Stimulated activated CD8-positive, alpha-beta memory T cell treated with anti-CD3 and anti-CD28 coated beads, Interleukin-2, amount 100 ng/mL, for 48 hours (primary cell): ENCODE data around the gene LYRM2.
"Not testable (repeated sequence)": the region's sequence is repeated elsewhere in the genome, so short reads cannot be mapped to it uniquely, and the experiment has no call there.

ENCODE experiments used
- DNase-seq, 2 donors: peaks; one replicate each; pipeline ENCODE4 v3.0.0-alpha.2; 2020; ENCODE audit warnings: low read depth in 2 of 2

Gene LYRM2

GRCh38 chr6:89649682-89650081, 11.1 kb upstream of the LYRM2 start:
- no peak for DNase-seq

DNA sequence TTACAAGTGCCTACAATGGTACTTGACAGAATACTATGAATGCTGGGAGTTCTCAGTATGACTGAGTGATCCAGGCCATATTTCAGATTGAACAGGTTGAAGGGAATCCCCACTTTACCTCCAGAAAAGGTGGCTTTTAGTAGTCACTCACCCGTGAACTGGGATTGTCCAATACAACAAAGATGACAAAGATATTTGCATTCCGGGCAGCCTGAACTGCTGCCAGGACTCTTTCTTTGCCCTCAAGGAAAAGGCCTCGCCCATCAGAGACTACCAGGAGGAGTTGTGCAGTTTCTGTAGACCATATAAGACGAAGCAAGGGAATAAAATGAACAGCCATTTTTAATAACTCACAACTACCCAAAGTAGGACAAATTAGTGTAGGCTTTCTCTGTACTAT, 6.3 kb upstream of the LYRM2 start:
- DNase-seq, result no peak

DNA sequence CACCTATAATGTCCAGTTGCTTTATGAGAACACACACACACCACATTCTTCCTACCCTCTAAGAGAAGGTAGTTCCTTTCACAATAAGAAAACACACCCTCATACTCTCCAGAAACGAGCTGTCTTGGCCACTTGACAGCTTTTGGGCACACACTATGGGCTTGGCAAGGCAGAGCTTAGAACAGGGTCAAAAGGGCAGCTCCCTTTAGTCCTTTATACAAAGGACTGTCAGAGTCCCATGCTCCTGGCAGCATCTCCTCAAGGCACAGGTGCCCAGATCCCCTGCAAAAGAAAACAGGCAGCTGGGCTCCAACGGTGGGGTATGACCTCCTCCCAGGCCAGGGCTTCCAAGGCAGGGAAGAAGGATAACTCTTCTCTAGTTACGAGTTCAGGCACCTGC, 4.9 kb upstream of the LYRM2 start:
- DNase-seq, result no peak

DNA sequence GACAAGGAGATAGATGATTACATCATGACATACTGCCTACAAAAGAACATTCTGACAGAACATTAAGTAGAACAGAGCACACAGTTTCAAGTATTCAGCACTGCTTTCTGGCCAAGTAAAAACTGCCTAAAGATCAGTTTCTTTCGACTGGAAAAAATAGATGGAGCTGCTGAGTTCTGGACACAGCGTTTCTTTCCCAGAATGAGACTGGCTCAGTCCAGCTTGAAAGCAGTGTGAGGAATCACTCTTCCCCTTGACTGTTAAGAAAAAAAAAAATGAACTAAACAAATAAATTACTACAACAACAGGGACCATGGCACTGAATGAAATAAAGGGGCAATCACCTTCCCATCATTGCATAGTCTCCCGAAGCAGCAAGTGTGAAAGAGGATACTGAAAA, 4.4 kb upstream of the LYRM2 start:
- no peak for DNase-seq

- DNase-seq, result not testable (repeated sequence)
Observed at GRCh38 chr6:89641581-89641980, 3.0 kb upstream of the LYRM2 start.

DNA sequence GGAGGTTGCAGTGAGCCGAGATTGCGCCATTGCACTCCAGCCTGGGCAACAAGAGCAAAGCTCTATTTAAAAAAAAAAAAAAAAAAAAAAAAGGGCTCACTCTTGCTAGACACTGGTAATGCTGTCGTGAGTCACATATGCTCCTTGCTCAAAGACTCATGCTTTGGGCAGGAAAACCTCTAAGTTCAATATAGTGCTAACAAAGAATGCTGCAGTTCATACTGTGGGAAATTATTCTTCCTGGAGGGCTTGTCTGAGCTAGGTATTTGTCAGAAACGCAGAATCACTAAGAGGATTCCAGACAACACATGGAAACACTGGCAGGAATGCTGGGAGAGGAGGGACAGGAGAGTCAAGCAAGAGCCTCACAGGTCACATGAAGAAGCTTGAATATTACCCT, 2.3 kb upstream of the LYRM2 start:
- DNase-seq, result no peak

DNA sequence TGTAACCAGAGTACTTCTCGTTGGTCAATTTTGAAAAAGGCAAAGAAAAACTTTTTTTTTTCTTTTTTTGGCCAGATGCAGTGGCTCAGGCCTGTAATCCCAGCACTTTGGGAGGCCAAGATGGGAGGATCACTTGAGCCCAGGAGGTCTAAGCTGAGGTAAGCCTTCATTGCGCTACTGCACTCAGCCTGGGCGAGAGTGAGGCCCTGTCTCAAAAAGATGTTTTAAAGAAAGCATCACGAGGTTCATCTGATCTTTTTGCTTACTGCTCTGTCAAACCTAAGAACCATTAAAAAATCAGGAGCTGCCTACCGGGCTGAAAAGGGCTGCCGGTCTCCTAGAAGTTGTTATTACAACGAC, 607 bp downstream of the LYRM2 start:
- no peak for DNase-seq

DNA sequence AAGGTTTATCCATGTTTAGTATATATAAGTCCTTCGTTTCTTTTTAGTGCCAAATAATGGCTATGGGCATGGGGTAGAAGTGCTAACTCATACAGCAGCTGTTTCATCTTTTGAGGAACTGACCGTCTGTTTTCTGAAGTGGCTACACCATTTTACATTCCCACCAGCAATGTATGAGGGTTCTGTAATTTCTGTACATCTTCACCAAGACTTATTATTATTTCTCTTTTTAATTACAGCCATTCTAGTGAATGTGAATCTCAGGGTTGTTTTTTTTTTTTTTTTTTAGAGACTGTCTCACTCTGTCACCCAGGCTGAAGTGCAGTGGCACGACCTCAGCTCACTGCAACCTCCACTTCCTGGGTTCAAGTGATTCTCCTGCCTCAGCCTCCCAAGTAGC, 2.1 kb downstream of the LYRM2 start:
- DNase-seq, result not testable (repeated sequence)

- DNase-seq, result no peak
Observed at GRCh38 chr6:89630488-89630887, 8.1 kb downstream of the LYRM2 start.

DNA sequence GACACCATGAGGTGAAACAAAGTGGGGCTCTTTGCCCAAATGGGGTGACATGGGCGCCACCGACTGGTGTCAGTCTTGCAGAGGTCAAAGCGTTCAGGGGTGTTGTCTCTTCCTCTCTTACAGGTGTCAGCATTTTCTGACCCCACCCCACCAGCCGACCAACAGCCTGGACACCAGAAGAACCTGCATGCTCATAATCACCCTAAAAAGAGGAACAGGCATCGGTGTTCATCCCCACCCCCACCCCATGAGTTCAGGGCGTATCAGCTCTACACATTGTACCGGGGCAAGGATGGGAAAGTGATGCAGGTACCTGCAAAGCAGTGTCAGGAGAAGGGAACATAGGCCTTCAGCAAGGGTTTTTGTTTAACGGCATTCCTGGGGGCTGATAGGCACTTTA, 14.8 kb downstream of the LYRM2 start:
- no peak for DNase-seq

DNA sequence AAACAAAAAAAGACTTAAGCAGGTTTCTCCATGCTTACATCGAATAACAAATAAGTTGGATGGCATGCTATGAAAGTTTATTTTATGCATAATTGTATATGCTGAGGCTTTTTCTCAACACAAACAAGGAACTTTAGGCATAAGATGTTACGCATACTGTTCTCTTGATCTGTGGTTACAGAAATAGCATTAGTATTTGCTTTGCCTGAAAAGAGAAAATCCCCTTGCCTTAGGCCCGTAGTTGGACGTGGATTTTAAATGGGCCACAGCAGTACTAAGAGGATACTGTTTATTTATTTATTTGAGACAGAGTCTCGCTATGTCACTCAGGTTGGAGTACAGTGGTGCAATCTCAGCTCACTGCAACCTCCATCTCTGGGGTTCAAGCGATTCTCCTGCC, 19.0 kb downstream of the LYRM2 start:
- no peak for DNase-seq

- DNase-seq, result no peak
Observed at GRCh38 chr6:89618026-89618425, 20.5 kb downstream of the LYRM2 start.

- no peak for DNase-seq
Observed at GRCh38 chr6:89616531-89616930, 22.0 kb downstream of the LYRM2 start.

DNA sequence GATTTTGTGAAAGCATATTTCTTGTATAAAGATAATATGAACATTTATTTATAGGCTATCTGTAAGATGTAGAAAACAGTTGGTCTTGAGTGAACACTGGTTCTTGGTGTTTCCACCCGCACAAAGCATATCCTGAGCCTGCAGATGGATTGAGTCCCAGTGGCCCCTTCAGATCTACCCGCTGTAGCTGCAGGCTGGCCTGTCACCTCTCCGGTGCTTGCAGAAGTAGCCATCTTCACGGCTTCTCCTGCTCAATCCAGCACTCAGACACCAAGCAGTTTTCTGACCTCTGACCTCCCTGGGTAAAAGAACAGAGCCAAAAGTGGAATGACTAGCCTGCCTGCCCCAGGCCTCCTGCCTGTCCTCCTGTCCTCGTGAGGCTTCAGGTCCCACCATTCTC, 22.7 kb downstream of the LYRM2 start:
- DNase-seq, result no peak

GRCh38 chr6:89613790-89614189, 24.8 kb downstream of the LYRM2 start:
- no peak for DNase-seq

DNA sequence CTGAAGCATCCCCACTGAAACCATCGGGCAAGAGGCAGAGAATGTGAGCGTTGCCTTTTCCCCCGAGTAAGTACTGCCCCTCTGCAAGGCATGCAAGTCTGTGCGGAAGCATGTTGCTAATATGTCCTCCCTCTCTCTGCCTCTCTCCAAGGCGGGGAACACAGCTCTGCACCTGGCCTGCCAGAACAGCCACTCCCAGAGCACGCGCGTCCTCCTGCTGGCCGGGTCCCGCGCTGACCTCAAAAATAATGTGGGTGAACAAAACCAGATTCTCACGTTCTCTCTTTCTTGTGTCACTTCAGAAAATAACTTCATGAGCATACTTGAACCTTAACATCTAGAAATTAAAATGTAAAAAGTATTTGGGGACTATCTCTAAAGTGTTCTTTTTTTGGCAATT, 26.4 kb downstream of the LYRM2 start:
- no peak for DNase-seq

GRCh38 chr6:89611666-89612065, 26.9 kb downstream of the LYRM2 start:
- DNase-seq, result no peak

DNA sequence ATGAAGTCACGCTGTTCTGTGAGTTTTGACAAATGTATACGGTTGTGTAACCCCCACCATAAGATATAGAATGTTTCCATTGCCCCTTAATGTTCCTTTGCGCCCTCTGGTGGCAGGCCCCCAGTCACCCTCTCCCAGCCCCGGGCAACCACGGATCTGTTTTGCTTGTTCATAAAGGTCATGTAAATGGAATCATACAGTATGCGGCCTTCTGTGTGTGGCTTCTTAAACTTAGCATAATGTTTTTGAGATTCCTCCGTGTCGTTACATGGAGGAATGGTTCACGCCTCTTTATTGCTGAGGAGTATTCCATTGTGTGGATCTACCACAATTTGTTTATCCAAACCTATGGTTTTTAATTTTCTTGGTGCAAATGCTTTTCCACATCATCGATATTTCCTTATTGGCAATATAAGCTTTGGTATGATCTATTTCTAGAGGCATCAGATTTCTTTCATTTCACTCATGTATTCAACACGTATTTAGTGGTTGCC, 28.4 kb downstream of the LYRM2 start:
- peak; percentile 72 to 76 for DNase-seq

DNA sequence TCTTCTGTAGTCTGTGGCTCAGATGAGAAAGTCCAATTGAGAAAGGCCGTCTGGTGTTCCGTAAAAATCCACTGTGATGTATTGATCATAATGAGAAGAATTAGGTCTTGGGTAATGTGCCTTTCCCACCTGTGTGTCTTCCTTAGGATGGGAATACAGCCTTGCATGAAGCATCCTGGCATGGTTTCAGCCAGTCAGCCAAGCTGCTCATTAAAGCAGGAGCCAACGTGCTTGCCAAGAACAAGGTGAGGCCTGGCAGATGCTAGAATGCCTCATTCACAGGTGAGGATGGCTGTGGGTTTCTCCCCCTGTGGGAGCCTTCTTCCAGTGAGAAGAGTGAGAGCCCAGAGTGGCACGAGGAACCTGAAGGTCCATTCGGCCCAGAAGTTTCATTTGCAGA, 32.7 kb downstream of the LYRM2 start:
- DNase-seq, result no peak

- no peak for DNase-seq
Observed at GRCh38 chr6:89604653-89605052, 33.9 kb downstream of the LYRM2 start.

GRCh38 chr6:89602166-89602565, 36.4 kb downstream of the LYRM2 start:
- no peak for DNase-seq

DNA sequence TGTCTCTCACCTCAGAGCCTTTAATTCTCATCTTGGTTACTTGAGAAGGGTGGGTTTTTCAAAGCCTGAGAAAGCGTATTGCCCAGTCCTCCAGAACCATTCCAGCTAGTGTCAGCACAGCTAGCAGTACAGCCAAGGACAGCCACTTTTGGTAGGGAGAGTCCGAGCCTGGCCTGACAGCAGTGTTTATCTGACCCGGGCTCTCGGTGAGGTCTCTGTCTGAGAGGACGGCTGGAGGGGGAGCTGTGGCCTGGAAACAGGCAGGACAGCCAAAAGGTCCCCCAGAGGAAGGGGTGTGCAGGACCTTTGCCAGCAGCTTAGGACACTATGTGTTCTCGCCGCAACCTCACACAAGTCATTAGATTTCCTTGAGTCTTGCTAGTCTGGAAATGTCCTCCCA, 38.8 kb downstream of the LYRM2 start:
- DNase-seq, result no peak

DNA sequence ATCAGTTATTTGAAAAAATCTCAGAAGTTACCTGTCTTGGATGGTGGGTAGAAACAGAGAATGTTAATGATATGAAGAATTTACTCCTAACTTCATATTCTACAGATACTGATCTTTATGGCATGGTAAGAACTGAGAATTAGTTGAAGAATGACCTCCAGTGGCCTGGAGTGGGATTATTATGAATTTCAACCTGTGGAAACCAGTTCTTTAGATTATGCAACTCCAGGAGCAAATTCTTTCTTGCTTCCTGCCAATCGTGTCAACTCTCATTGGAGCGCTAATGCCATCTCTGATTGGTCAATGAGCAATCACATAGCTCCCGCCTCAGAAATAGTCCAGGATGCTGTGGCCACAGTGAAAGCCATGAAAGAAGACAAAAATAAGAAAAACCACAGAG, 40.6 kb downstream of the LYRM2 start:
- DNase-seq, result no peak

DNA sequence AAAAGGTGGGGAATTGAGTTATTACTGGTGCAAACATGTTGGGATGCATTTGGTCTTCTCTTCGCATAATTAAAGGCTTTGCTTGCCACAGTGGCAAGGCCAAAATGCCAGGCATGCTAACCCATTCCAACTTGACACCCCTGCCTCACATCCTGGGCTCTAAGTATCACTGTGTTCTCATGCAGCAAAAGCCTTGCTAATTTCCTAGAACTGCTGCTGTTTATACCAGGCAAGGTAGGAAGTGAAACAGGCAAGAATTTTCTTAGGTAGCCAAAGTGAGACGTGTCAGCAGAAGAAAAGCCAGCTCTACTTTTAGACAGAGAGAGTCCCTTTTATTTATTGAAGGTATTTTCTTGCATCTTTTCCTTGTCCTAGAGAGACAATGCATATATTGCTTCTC, 41.2 kb downstream of the LYRM2 start:
- no peak for DNase-seq

GRCh38 chr6:89596484-89596883, 42.1 kb downstream of the LYRM2 start:
- no peak for DNase-seq
